Stimulated activated CD4-positive, alpha-beta T cell treated with anti-CD3 and anti-CD28 coated beads, Interleukin-15, amount 100 ng/mL, for 1 hour (primary cell): ENCODE results near the gene DSCAM.
"Not testable (repeated sequence)": the region's sequence is repeated elsewhere in the genome, so short reads cannot be mapped to it uniquely, and the experiment has no call there.

Source experiments
- DNase-seq, 2 donors: peaks; one replicate each; pipeline ENCODE4 v3.0.0-alpha.2; 2020; ENCODE audit warnings: low read depth in 1 of 2, low spot score in 1 of 2

The DSCAM gene

DNA sequence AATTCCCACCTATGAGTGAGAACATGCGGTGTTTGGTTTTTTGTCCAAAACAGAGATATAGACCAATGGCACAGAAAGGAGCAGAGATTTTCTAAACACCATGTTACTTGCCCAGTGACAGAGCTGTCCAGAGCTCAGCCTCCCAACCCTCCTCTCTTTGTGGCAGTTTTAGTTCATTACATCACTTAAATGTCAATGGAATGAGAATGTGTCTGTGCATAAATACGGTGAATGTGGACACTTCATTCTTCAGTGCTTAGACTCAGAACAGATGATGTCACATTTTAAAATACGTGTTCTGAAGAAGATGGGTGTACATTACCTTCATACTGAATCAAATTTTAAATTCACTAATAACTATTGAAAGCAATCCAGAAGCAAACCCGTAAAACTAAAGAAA, 374.9 kb downstream of the DSCAM start:
- no peak for DNase-seq

DNA sequence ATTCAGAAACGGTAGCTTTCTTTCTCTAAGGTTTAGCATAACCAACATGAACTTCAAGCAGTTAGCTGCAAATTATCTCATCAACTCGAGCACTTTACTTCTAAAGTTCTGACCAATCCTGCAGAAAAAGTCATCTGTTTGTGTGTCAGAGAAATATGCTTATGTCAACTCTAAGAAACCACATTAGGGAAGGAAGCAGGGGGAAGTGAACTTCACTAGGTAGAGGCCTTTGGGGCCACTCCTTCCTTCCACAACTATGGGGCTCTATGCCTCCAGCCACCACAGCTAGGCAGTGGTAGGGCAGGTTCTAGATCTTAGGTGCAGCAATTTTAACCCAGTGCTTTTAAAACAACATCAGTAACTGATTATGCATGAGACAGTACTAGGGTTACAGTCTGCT, 375.9 kb downstream of the DSCAM start:
- no peak for DNase-seq

DNA sequence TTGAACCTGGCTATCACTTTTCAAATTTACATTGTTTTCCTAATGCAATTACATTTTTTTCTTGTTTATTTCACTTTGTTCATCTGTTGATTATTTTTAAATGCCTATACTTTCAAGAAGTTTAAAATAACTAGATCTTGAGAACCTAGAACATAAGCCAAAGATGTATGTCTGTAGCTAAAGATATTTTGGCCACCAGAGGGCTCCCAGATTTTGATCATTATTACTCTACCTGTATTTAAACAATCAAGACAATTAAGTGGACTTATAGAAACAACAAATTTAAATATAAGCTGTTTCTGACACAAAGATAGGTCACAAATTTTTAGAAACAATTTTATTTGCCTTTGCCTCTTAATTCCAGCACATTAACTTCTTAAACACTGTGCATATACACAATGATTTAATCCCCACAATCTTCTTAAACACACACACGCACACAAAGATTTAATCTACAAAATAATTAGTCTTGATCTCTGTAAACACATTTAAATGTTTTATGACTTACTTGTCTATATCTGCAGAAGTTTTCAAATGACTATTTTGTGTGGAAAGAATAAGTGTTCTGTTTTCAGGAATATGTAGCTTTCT, 380.0 kb downstream of the DSCAM start:
- DNase-seq, result no peak

DNA sequence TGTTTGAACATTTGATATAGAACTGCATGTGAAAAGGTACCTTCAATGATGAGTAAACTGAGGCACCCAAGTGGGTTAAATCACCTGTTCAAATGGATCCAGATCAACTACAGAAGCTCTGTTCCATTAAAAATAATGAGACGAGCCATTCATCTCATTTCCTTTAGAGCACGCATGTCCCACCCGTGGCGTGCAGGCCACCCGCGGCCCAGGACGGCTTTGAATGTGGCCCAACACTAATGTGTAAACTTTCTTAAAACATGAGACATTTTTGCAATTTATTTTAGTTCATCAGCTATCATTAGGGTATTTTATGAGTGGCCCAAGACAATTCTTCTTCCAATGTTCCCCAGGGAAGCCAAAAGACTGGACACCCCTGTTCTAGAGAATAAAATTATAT, 381.6 kb downstream of the DSCAM start:
- DNase-seq, result no peak

DNA sequence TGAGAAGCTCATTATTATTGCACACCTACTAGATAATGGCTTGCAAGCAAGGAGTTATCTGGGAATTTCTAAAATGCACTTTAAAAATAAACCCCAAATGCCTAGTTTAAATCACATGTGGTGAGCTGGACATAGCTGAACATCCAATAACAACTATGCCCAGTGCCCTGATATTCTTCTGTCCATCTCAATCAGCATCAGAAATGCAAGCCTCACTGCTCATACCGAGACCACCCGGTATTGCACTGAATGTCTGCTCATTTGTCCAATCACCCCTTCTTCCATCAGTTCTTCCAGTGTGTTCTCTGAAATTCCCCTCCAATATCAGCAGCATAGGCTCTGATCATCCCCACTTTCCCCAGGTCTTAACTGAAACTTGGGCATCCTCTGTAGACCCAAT, 383.8 kb downstream of the DSCAM start:
- no peak for DNase-seq

DNA sequence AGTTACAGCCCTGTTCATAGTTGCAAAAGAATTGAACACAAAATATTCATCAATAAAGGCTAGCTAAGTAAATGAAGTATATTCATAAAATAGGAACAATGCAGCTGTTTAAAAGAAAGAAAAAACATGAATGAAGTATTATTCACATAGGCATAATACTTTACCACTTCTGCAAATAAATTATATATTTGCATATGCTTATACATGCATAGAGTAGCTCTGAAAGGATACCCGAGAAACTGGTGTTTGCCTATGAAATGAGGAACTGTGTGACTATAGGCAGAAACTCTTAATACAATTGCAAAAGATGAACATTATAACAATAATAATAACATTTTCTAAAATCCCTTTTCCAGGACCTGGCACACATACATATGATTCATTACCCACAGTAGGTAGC, 385.9 kb downstream of the DSCAM start:
- DNase-seq, result no peak

DNA sequence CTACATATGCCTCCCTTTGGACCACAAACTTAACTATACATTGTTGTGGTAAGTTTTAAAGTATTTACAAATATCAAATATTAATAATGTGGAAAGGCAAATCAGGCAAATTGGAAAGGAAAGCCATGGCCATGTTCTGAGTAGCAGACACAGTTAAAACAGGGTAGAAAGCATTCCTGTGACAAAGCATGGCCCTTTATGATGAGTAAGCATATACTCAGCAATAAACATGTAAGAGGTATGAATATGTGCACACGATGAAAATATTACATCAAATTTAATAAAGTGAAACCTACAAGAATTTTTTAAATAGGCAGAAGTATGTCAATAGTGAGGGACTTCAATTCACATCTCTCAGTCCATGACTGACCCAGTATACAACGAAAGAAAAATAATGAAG, 389.2 kb downstream of the DSCAM start:
- no peak for DNase-seq

DNA sequence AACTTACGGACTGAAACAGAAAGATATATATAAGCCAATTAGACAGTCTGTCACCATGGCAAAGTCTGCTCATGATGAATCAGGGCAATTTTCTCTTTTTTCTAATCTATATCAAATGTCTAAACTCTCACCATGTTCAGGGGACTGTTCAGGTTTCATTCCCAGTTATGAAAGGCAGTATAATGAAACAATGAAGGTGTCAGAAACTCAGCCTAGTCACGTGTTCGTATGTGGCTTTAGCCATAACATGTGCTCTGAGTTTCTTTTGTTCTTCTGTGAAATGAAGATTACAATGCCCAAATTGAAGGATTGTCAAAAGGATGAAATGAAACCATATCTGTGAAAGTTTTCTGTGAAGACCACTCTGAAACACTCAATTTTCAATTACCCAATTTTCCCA, 392.9 kb downstream of the DSCAM start:
- no peak for DNase-seq

DNA sequence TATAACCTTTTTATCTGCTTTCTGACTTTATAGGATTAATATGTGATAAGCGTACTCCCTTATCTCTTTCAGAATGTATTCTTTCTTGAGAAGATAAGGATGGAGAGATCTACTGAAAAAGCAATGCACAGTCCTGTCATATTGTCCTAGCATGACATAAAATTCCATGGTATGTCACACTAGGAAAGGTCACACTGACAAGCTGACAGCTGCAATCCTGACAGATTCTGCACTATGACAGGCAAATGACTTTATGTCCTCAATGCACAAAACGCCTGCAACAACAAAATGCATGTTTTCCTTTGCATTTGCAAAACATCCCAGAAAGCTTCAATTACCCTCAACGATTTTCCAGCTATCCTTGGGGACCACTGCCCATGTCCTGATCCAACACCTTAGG, 393.8 kb downstream of the DSCAM start:
- no peak for DNase-seq

DNA sequence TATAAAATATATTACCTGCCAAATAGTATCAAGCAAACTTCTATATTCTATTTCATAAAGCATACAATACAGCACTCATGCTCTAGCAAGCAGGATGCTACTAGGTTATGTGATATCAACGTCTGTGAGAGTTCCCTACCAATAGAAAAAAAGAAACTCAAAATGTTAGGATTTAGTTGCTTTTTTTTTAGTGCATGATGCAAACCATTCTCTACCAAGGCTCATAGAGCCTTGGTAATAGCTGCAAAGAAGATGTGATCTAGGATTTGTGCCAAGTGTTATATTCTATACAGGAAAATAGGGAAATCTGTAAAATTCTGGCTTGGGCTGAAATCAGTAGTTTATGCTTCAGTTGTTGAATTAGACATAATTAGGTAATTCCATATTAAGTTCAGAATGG, 394.4 kb downstream of the DSCAM start:
- DNase-seq, result no peak

DNA sequence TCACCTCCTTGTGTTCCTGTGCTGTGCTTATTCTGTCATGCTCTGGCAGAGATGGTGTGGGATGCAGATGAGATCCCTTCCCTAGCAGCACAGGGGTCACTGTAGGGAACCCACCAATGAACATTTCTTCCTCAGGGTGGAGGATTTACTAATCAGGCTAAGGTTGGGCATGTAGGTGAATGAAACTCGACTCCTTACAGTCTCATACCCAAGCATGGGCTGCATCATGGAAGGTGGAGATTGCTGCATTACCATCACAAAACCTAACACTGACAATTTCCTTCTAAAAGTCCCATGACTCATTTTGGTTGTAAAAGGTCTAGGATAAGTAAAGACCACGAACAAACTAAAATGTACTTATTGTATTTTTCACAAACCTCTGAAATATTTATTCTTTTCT, 399.9 kb downstream of the DSCAM start:
- no peak for DNase-seq

DNA sequence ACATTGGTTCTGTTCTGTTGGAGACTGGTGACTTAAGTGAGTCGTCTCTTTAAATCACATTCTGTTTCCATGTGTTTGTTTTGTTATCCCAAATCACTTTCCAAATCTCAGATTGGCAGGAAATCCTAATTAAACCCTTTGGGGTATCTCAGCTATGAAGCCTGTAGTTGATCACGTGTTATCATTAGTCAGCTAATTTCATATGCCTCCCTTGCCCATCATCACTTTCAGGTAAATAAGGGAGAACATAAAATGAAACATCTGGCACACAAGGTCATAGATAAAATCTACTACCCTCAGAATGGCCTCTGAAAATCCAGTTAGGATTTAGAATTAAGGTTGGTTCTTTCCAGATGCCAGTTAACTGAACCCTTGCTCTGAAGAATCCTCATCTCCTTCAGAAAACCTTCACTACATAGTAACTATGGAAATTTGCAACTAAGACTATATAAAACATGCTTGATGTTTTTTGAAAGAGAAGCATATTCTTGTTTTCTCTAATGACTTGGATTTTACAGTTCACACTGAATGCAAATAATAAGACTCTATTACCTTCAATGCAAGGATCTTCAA, 401.5 kb downstream of the DSCAM start:
- no peak for DNase-seq

DNA sequence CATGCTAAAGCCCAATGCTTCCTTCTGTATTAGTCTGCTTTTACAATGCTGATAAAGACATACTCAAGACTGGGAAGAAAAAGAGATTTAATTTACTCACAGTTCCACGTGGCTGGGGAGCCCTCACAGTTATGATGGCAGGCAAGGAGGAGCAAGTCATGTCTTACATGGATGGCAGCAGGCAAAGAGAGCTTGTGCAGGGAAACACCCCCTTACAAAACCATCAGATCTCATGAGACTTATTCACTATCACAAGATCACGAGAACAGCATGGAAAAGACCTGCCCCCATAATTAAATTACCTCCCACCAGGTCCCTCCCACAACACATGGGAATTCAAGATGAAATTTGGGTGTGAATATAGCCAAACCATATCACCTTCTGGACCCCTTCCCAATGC, 407.4 kb downstream of the DSCAM start:
- DNase-seq, result not testable (repeated sequence)

DNA sequence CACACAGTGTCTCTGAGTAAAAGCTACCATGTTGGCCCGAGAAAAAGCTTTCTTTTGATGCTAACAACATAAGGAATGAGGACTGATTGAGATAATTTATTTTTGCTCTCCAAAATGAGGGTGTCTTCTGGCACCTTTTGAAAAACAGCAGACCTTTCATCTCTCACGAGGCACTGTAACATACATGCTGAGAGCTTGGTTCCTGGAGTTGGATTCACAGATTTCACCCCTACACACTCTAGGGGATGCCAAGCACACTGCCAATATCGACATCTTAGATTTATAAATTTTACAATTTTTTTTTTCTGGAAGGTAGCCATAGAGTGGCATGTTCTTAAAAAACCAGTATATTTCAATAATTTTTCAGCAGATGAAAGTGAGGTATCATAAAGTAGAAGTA, 408.3 kb downstream of the DSCAM start:
- DNase-seq, result no peak

DNA sequence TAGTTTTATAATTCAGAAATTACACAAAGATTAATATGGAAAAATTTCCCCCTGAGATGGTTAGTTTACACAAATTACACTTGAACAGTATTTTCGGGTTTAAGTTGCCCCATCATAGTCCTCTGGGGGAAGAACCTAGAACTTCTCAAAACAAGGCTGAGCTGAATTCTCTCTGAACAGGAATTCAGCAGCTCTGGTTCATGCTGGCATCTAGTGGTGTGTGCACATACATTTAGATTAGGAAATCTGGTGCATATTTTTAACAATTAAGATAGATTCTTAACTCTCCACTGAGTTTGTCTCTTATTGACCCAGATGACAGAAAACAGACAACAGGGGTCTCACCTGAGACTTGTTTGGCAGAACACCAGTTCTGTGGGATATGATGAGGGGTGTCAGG, 410.7 kb downstream of the DSCAM start:
- DNase-seq, result no peak

DNA sequence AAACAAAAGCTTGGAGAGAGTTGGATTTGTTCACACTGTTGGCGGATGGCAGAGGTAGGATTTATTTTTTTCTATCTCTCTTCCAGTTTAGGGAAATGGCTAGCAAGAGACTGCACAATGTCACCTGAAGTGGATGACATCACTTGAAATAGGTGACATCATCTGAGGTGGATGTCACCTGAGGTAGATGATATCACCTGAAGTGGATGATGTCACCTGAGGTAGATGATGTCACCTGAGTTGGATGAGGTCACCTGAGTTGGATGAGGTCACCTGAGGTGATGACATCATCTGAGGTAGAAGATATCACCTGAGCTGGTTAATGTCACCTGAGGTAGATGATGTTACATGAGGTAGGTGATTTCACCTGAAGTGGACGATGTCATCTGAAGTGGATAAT, 413.4 kb downstream of the DSCAM start:
- DNase-seq, result no peak

DNA sequence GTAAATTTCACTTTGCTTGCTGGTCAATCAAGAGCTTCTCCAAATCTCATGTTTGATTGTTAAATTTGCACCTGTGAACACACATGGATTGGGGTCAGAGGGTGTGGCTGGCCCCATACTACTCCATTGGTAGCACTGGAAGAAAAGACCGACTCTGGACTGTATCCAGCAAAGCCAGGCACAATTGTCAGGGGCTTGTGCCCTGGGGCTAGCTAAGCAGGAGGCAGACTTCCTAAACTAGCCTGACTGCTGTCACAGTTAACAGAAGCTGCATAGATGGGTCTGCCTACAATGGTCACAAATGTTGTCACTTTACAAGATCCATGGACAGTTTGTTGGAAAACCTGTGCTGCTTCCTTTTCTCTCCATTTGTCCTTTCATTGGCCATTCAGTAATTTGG, 421.0 kb downstream of the DSCAM start:
- no peak for DNase-seq

DNA sequence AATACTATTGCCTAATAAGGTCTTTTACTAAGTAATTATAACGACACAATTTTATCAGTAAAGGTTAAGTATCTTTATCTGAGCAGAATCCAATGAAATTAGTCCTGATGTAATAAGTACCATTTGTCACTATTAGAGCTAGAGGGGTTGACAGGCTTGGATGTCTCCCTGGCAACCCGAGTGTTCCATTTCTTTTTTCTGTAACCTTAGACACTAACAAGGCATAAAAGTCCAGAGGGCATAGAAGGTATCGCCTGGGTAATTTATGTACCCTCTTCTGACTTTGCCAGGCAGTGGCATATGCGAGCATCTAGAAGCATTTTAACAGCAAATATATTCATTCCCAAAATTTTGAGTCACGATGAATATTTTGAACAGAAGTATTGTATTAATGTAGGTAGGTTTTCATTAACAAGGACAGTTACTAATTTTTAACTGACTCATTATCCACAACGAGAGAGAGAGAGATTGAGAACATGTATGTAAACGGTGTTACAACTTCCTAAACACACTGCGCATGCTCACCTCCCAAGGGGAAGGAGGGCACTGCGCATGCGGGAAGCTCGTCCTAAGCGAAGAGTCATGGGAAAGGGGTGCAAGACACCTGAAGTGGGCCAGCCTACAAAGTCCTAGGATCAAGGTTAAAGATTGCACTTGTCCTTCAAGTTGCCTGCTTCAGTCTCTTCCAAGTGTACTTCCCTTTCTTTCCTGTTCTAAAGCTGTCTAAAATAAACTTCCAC, 423.9 kb downstream of the DSCAM start:
- no peak for DNase-seq

DNA sequence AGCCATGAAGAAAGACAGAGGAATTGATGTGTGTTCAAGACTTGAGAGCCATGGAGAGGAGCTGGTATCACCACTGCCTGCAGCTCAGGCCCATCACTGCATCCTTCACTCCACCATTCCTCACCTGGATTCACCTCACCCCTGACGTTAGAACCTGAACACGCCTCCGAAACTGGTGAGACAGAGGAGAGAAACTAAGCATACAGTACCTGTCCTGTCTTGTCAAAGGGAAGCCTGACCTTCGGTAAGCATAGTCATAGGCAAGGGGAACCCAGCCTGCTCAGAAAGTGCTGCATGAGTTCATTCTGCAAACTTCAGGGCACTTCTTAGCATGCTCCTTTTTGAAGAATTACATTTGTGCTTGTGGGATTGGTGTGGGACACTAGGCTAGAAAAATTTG, 425.8 kb downstream of the DSCAM start:
- DNase-seq, result no peak

DNA sequence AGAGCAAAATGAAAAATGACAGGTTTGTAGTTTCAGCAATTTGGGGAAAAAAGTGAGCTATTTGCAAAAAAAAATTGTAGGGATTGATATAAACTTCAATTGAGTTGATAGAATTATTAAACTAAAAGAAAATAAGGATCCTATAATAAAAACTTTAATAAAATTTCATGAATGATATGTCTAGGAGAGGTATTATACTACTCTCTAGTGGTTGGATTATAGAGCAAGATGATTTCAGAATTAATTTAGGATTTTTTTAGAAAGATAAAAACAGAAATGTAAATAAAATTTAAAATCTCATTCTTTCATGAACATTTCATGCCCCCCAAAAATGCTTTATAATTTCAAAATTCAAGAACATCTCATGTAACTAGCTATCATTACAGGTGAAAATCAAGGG, 430.4 kb downstream of the DSCAM start:
- no peak for DNase-seq

DNA sequence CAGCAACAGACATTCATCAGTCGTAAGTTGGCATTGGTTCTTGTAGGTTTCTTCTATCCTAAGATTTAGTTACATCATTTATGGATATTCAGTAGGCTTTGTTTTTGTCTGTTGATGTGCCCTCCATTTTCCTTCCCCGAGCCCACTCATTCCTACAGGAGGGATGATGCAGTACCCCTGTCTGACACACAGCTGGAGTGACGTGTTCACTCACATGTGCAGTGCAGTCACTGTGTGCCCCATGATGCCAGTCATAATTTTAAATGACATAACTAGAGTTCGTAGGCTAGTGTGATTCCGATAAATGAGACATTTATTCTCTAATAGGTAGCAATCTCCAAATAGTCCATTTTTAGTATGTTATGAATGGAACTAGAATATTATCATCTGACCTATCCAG, 438.4 kb downstream of the DSCAM start:
- DNase-seq, result no peak

DNA sequence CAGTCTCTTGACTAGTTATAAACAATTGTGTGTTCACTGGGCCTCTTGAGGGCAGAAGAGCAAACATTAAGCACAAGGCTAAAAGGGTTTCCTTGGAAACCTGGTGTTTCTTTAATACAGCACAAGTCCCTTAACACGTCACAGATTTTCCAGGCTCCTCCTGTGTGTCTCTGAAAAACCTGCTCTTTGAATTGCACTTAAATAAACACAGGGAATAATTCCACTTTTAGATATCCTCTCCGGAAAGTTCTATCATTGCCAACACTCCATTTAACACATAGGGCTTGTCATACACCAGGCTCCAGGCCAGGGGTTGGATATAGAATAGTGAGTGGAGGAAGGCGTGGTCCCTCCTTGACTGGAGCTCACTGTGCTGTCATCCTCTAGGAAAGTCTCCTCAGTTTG, 442.6 kb downstream of the DSCAM start:
- DNase-seq, result no peak
